Cerebellar cortex (tissue), 1 donor: ENCODE results near the gene LTC4S.

ENCODE experiments used
- DNase-seq: peaks from one replicate; pipeline ENCODE4 v3.0.0-alpha.2; 2015; ENCODE audit warnings: low spot score

LTC4S gene

GRCh38 chr5:179795863-179796833 is 2.4 kb downstream of the LTC4S start:
- peak; percentile 62 for DNase-seq

- DNase-seq: no peak
Measured at GRCh38 chr5:179796877-179797608, 3.3 kb downstream of the LTC4S start.

- no peak for DNase-seq
Measured at GRCh38 chr5:179797741-179798140, 4.0 kb downstream of the LTC4S start.

- no peak for DNase-seq
Measured at GRCh38 chr5:179798144-179798770, 4.5 kb downstream of the LTC4S start.

- no peak for DNase-seq
Measured at GRCh38 chr5:179798771-179799643, 5.2 kb downstream of the LTC4S start.

GRCh38 chr5:179799644-179799973 is 5.8 kb downstream of the LTC4S start:
- DNase-seq: no peak

GRCh38 chr5:179800071-179800695 is 6.4 kb downstream of the LTC4S start:
- DNase-seq: no peak

- no peak for DNase-seq
Measured at GRCh38 chr5:179800696-179801201, 7.0 kb downstream of the LTC4S start.

GRCh38 chr5:179801304-179802206 is 7.8 kb downstream of the LTC4S start:
- peak; percentile 62 for DNase-seq

GRCh38 chr5:179802207-179802883 is 8.6 kb downstream of the LTC4S start:
- peak; percentile 80 for DNase-seq

- DNase-seq: no peak
Measured at GRCh38 chr5:179802950-179803562, 9.3 kb downstream of the LTC4S start.

- no peak for DNase-seq
Measured at GRCh38 chr5:179803651-179804554, 10.1 kb downstream of the LTC4S start.

GRCh38 chr5:179804555-179804947 is 10.8 kb downstream of the LTC4S start:
- DNase-seq: no peak

GRCh38 chr5:179805070-179805528 is 11.3 kb downstream of the LTC4S start:
- DNase-seq: no peak

GRCh38 chr5:179805529-179806249 is 11.9 kb downstream of the LTC4S start:
- DNase-seq: no peak

- DNase-seq: peak; percentile 70
Measured at GRCh38 chr5:179806250-179807048, 12.7 kb downstream of the LTC4S start, which contains the start of gene MGAT4B. TSS of gene MGAT4B (minus strand) at chr5:179806866. CDS start at chr5:179806583, 283 bp downstream.
